ENCODE measurements around the gene MASP1. TPM values are rescaled to one million over a fixed set of nuclear protein-coding genes. Genes with fewer than 3 reads are reported as not detected.
"Not testable (repeated sequence)": the region's sequence is repeated elsewhere in the genome, so short reads cannot be mapped to it uniquely, and the experiment has no call there.

The MASP1 gene
- total RNA-seq, 2 donors from 2014 or later, result 1.9 to 2.6 TPM

DNA sequence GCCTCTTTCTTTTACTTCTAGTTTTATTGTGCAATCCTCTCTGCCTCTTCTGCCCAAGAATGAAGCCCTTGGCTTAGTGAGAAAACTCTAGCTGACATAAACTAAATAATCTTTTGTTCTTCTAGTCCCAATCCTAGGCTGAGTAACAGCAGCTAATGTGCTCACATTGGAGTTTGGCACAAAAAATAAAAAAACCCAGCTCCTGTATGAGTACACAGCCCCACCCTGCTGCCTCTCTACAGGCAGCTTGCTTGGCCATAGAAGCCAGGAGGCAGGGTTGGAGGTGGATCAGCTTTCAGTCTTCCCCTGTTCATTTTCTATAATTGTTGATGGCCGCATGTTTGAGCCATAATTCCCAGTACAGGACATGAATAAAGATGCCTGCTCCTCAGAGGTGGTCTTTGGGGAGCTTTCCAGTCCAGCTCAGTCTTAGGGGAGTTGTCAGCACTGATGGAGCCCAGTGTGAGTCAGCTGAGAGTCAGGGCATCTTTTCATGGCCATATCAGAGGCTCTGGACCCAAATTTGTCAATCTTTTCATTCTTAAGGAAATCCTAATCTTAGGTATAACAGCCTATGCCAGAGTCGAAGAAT is 47.5 kb downstream of the MASP1 start:
- TF ChIP-seq, protein P1, sequence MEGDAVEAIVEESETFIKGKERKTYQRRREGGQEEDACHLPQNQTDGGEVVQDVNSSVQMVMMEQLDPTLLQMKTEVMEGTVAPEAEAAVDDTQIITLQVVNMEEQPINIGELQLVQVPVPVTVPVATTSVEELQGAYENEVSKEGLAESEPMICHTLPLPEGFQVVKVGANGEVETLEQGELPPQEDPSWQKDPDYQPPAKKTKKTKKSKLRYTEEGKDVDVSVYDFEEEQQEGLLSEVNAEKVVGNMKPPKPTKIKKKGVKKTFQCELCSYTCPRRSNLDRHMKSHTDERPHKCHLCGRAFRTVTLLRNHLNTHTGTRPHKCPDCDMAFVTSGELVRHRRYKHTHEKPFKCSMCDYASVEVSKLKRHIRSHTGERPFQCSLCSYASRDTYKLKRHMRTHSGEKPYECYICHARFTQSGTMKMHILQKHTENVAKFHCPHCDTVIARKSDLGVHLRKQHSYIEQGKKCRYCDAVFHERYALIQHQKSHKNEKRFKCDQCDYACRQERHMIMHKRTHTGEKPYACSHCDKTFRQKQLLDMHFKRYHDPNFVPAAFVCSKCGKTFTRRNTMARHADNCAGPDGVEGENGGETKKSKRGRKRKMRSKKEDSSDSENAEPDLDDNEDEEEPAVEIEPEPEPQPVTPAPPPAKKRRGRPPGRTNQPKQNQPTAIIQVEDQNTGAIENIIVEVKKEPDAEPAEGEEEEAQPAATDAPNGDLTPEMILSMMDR (IDR thresholded peaks at IDR 0.05), result no peak
- Histone ChIP-seq H3K27ac (no peak overlapping the region), H3K36me3 (no peaks in the 10 kb centered on the region), H3K27me3 (replicated peaks; ENCODE audit: insufficient read depth) (no peaks in the 10 kb centered on the region), H3K4me3 (no peak overlapping the region), H3K9me3 (no peaks in the 10 kb centered on the region), H3K4me1 (ENCODE audit: control insufficient read depth in 1 of 2, low read depth in 2 of 2) (no peaks in the 10 kb centered on the region)
- no peak for ATAC-seq (ENCODE audit: insufficient number of reproducible peaks, low FRiP score, low read depth)
- DNase-seq (ENCODE audit: low spot score), result no peak

DNA sequence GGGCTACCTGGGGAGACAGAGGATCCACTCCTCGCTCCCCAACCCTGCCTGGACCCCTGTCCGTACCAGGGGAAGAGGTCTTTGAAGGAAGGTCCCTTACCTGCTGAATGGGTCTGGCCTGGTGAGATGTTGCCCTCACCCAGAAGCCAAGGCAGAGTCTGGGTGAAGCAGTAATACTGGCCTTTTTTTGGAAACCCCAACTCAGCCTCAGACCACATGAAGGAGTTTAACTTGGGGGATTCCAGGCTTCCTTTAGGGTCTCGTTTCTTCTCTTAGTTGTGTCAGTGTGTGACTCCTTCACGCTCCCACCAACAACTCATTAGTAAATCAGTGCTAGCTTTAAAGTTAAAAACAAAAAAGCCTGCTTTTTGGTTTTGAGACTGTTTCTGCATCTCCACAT is 48.6 kb downstream of the MASP1 start:
- no peak for DNase-seq (ENCODE audit: low spot score)
- no peak for ATAC-seq (ENCODE audit: insufficient number of reproducible peaks, low FRiP score, low read depth)
- no peak overlapping the region for H3K27ac ChIP-seq
- no peak overlapping the region for H3K4me3 ChIP-seq
- H3K9me3 ChIP-seq, result no peaks in the 10 kb centered on the region
- no peaks in the 10 kb centered on the region for H3K4me1 ChIP-seq (ENCODE audit: control insufficient read depth in 1 of 2, low read depth in 2 of 2)
- no peaks in the 10 kb centered on the region for H3K27me3 ChIP-seq (replicated peaks; ENCODE audit: insufficient read depth)
- TF ChIP-seq, protein P1 (IDR thresholded peaks at IDR 0.05), result no peak
- H3K36me3 ChIP-seq, result no peaks in the 10 kb centered on the region

DNA sequence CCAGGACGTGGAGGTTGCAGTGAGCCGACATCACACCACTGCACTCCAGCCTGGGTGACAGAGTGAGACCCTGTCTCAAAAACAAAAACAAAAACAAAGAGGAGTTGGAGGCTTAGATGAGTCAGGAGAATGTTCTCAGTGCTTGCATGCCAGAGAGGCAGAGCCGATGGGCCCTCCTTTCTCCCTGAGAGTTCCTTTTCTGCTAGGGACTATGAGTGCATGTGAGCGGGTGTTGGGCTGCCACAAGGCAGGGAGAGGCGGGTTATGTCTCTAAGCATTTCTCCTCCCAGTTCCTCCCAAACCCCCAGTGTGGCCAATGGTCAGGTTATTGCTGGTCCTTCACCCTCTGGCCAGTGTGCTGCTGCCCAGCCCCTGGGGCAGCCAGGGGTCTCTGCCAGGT is 49.1 kb downstream of the MASP1 start:
- DNase-seq (ENCODE audit: low spot score), result no peak
- no peaks in the 10 kb centered on the region for H3K36me3 ChIP-seq
- no peaks in the 10 kb centered on the region for H3K9me3 ChIP-seq
- no peak overlapping the region for H3K4me3 ChIP-seq
- TF ChIP-seq, protein P1 (IDR thresholded peaks at IDR 0.05), result no peak
- H3K4me1 ChIP-seq (ENCODE audit: control insufficient read depth in 1 of 2, low read depth in 2 of 2), result no peaks in the 10 kb centered on the region
- no peak for ATAC-seq (ENCODE audit: insufficient number of reproducible peaks, low FRiP score, low read depth)
- H3K27me3 ChIP-seq (replicated peaks; ENCODE audit: insufficient read depth), result no peaks in the 10 kb centered on the region
- H3K27ac ChIP-seq, result no peak overlapping the region

DNA sequence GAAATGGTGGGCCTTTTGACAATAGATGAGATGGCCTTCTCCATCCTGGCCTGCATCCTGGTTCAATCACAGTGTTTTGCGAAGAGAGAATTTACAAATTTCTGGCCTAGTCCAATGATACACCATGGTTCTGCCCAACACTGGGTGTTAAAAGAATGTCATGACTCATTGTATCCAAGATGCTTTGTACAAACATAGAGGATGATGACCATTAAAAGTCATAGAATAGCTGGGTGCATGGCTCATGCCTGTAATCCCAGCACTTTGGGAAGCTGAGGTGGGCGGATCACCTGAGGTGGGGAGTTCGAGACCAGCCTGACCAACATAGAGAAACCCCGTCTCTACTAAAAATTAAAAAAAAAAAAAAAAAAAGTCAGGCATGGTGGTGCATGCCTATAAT is 52.7 kb downstream of the MASP1 start:
- H3K4me3 ChIP-seq; H3K27me3 ChIP-seq (replicated peaks; ENCODE audit: insufficient read depth); H3K4me1 ChIP-seq (ENCODE audit: control insufficient read depth in 1 of 2, low read depth in 2 of 2); H3K36me3 ChIP-seq; ATAC-seq (ENCODE audit: insufficient number of reproducible peaks, low FRiP score, low read depth); H3K9me3 ChIP-seq; DNase-seq (ENCODE audit: low spot score); H3K27ac ChIP-seq: not testable (repeated sequence)

DNA sequence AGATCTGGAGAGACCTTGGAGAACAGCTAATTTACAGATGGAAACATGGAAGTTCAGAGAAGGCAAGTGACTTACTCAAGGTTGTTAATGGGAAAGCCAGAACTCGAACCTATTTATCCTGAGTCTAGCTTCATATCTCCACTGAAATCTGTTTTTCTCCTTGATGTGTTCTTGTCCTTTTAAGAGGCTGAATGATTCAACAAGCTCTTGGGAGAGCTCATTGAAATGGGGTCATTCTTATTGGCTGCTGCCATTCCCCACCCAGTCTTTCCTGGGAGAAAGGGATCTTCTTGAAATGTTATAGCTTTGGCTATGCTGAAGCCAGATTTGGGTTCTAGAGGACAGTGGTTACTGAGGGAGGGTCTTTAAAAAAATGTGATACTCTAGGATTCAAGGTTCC is 53.3 kb downstream of the MASP1 start:
- no peaks in the 10 kb centered on the region for H3K27me3 ChIP-seq (replicated peaks; ENCODE audit: insufficient read depth)
- DNase-seq (ENCODE audit: low spot score) (no peak), ATAC-seq (ENCODE audit: insufficient number of reproducible peaks, low FRiP score, low read depth) (no peak)
- no peak overlapping the region for H3K4me3 ChIP-seq
- no peaks in the 10 kb centered on the region for H3K4me1 ChIP-seq (ENCODE audit: control insufficient read depth in 1 of 2, low read depth in 2 of 2)
- H3K9me3 ChIP-seq, result no peaks in the 10 kb centered on the region
- H3K36me3 ChIP-seq, result no peaks in the 10 kb centered on the region
- TF ChIP-seq, protein P1 (IDR thresholded peaks at IDR 0.05), result no peak
- H3K27ac ChIP-seq, result no peak overlapping the region

DNA sequence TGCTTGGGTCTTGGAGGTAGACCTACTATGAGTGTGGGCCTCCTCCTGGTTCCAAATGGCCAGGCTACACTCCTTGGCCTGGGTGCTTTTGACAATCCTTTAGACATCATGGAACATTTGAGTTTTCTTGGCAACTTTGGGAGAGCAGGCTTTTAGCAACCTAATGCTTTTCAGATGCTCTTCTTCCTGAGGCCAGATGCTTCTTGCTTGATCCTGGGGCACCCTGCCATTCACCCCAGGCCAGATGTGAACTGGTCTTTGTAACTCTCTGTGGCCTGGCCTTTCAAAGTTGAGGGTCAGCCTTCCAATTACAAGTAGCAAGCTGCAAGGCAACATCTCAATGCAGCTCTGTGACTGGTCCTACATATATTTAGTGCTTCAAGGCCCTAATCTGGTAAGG is 53.8 kb downstream of the MASP1 start:
- Histone ChIP-seq H3K9me3 (no peaks in the 10 kb centered on the region), H3K36me3 (no peaks in the 10 kb centered on the region), H3K27me3 (replicated peaks; ENCODE audit: insufficient read depth) (no peaks in the 10 kb centered on the region), H3K4me3 (no peak overlapping the region), H3K27ac (no peak overlapping the region), H3K4me1 (ENCODE audit: control insufficient read depth in 1 of 2, low read depth in 2 of 2) (no peaks in the 10 kb centered on the region)
- TF ChIP-seq, protein P1 (IDR thresholded peaks at IDR 0.05), result no peak
- no peak for DNase-seq (ENCODE audit: low spot score)
- no peak for ATAC-seq (ENCODE audit: insufficient number of reproducible peaks, low FRiP score, low read depth)

All from thoracic aorta (tissue), 2 donors.